Measurements from ENCODE around the gene GPR155. TPM values are rescaled to one million over a fixed set of nuclear protein-coding genes. Genes with fewer than 3 reads are reported as not detected.
"Not testable (repeated sequence)": the region's sequence is repeated elsewhere in the genome, so short reads cannot be mapped to it uniquely, and the experiment has no call there.

Gene GPR155
- total and polyA plus RNA-seq, 8 donors: 0.87 to 43.1 (median 13.6) TPM

DNA sequence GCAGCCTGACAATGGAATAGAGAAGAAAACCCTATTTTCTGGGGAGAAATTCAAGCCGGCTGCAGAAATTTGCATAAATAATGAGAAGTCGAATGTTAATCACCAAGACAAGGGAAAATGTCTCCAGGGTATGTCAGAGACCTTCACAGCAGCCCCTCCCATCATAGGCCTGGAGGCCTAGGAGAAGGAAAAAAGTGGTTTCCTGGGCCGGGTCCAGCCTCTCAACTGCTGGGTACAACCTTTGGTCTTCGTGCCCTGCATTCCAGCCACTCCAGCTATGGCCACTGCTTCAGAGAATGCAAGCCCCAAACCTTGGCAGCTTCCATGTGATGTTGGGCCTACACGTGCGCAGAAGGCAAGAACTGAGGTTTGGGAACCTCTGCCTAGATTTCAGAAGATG lies 97.3 kb downstream of the GPR155 start:
- 90 to 97% (median 94%) methylated on average over 6 of the region's 6 CpGs for WGBS, 5 donors
- no peak overlapping the region for H3K27ac ChIP-seq
- H3K4me3 ChIP-seq: no peak overlapping the region
- DNase-seq: no peak
- peaks cover 9 to 39% (median 23%) of the 10 kb centered on the region in 4 donors for H3K4me1 ChIP-seq
- intact Hi-C loops (cut with DNase I; ENCODE audit: low total_unique reads): no loop called here
- peaks cover 3 to 66% (median 59%) of the 10 kb centered on the region in 4 donors for H3K36me3 ChIP-seq
- TF ChIP-seq POLR2AphosphoS5 (IDR thresholded peaks at IDR 0.05) (no peak), EP300 (IDR thresholded peaks at IDR 0.05) (no peak), POLR2A (IDR thresholded peaks at IDR 0.05) (no peak)
- TF ChIP-seq, protein P1, sequence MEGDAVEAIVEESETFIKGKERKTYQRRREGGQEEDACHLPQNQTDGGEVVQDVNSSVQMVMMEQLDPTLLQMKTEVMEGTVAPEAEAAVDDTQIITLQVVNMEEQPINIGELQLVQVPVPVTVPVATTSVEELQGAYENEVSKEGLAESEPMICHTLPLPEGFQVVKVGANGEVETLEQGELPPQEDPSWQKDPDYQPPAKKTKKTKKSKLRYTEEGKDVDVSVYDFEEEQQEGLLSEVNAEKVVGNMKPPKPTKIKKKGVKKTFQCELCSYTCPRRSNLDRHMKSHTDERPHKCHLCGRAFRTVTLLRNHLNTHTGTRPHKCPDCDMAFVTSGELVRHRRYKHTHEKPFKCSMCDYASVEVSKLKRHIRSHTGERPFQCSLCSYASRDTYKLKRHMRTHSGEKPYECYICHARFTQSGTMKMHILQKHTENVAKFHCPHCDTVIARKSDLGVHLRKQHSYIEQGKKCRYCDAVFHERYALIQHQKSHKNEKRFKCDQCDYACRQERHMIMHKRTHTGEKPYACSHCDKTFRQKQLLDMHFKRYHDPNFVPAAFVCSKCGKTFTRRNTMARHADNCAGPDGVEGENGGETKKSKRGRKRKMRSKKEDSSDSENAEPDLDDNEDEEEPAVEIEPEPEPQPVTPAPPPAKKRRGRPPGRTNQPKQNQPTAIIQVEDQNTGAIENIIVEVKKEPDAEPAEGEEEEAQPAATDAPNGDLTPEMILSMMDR (IDR thresholded peaks at IDR 0.05): no peak
- no peaks in the 10 kb centered on the region for H3K9me3 ChIP-seq
- H3K27me3 ChIP-seq: no peaks in the 10 kb centered on the region

DNA sequence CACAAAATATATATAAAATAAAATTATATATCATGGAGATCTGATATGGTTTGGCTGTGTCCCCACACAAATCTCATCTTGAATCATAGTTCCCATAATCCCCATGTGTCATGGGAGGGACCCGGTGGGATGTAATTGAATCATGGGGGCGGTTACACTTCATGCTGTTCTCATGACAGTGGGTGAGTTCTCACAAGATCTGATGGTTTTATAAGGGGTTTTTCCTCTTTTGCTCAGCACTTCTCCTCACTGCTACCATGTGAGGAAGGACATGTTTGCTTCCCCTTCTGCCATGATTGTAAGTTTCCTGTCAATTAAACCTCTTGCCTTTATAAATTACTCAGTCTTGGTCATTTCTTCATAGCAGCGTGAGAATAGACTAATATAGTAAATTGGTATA lies 98.1 kb downstream of the GPR155 start:
- intact Hi-C loops (cut with DNase I; ENCODE audit: low total_unique reads); H3K9me3 ChIP-seq; H3K27ac ChIP-seq; H3K4me3 ChIP-seq; DNase-seq; H3K27me3 ChIP-seq: not testable (repeated sequence)
- Histone ChIP-seq H3K4me1 (peaks cover under 1 to 37% (median 15%) of the 10 kb centered on the region in 4 donors), H3K36me3 (peaks cover 3 to 74% (median 64%) of the 10 kb centered on the region in 4 donors)
- WGBS, 5 donors: 87 to 96% (median 93%) methylated on average over 3 of the region's 3 CpGs

DNA sequence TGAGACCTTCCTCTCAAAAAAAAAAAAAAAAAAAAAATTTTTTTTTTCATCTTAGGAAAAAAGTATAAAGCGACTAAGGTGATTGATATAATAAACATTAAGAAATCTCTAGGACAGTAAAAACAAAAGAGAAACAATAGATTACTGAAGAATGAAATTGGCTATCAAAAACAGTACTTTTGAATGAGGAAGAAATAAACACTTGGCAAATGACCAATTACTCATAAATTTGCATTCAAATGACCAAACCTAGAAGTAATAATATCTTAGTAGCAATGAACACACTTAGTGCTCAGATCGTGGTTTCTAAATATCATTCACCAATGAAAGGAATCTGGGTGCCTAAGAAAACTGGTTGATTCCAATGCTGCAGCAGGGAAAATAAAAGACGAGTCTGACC lies 101.6 kb downstream of the GPR155 start:
- no peak overlapping the region for H3K4me3 ChIP-seq
- TF ChIP-seq, protein P1 (IDR thresholded peaks at IDR 0.05): no peak
- TF ChIP-seq EP300 (IDR thresholded peaks at IDR 0.05) (no peak), POLR2AphosphoS5 (IDR thresholded peaks at IDR 0.05) (no peak), POLR2A (IDR thresholded peaks at IDR 0.05) (no peak)
- no peak for DNase-seq
- no peak overlapping the region for H3K27ac ChIP-seq
- H3K27me3 ChIP-seq: no peaks in the 10 kb centered on the region
- peaks cover 7 to 91% (median 81%) of the 10 kb centered on the region in 4 donors for H3K36me3 ChIP-seq
- no peaks in the 10 kb centered on the region for H3K9me3 ChIP-seq
- WGBS, 5 donors: 86 to 93% (median 88%) methylated on average over 3 of the region's 3 CpGs
- peaks cover 0 to 16% (median 2%) of the 10 kb centered on the region in 4 donors for H3K4me1 ChIP-seq
- intact Hi-C loops (cut with DNase I; ENCODE audit: low total_unique reads): no loop called here

DNA sequence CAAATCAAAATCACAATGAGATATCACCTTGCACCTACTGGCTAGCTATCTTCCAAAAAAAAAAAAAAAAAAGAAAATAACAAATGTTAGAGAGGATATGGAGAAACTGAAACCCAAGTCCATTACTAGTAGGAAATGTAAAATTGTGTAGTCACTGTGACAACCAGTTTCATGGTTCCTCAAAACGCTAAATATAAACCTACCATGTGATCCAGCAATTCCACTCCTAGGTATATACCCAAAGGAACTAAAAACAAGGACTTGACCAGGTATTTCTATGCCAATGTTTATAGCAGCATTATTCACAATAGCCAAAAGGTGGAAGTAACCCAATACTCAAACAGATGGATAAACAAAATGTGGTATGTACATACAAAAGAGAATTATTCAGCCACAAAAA lies 103.0 kb downstream of the GPR155 start:
- intact Hi-C loops (cut with DNase I; ENCODE audit: low total_unique reads): no loop called here
- DNase-seq: no peak
- Histone ChIP-seq H3K27me3 (no peaks in the 10 kb centered on the region), H3K27ac (no peak overlapping the region), H3K4me1 (peaks cover 0 to 10% (median 2%) of the 10 kb centered on the region in 4 donors), H3K36me3 (peaks cover 19 to 95% (median 83%) of the 10 kb centered on the region in 4 donors), H3K9me3 (no peaks in the 10 kb centered on the region), H3K4me3 (no peak overlapping the region)
- 64 to 92% (median 87%) methylated on average over 1 of the region's 1 CpG for WGBS, 5 donors
- TF ChIP-seq EP300 (IDR thresholded peaks at IDR 0.05): no peak
- TF ChIP-seq POLR2A (IDR thresholded peaks at IDR 0.05): no peak
- TF ChIP-seq, protein P1 (IDR thresholded peaks at IDR 0.05): no peak
- TF ChIP-seq POLR2AphosphoS5 (IDR thresholded peaks at IDR 0.05): no peak

Other genes with a start within 250 kb of the GPR155 start
- 100 to 1,000 TPM in 2 of 5 donors, 10 to 100 TPM in 3; 20.6 to 149 (median 81.5) TPM for gene OLA1, start 238.5 kb downstream of the GPR155 start, total RNA-seq
- 10 to 100 TPM; 62.6 to 76.4 (median 74.3) TPM for gene OLA1, start 238.5 kb downstream of the GPR155 start, polyA plus RNA-seq
- gene SP9, start 152.1 kb downstream of the GPR155 start, total RNA-seq: not detected
- not detected for gene SP9, start 152.1 kb downstream of the GPR155 start, polyA plus RNA-seq
- gene SCRN3, start 91.3 kb downstream of the GPR155 start, total RNA-seq: 10 to 100 TPM in 3 of 5 donors, 1 to 10 TPM in 2; 4.3 to 39.7 (median 20.3) TPM
- gene SCRN3, start 91.3 kb downstream of the GPR155 start, polyA plus RNA-seq: 10 to 100 TPM in 2 of 3 donors, 1 to 10 TPM in 1; 9.9 to 15.8 (median 13.2) TPM
- gene WIPF1, start 110.8 kb upstream of the GPR155 start, total RNA-seq: 10 to 100 TPM in 4 of 5 donors, 1 to 10 TPM in 1; 9.4 to 43.8 (median 28.3) TPM
- gene WIPF1, start 110.8 kb upstream of the GPR155 start, polyA plus RNA-seq: 10 to 100 TPM in 2 of 3 donors, 1 to 10 TPM in 1; 8.8 to 22.3 (median 21.7) TPM